Endothelial cell of umbilical vein (primary cell): ENCODE measurements around the gene SNRPN. TPM values are rescaled to one million over a fixed set of nuclear protein-coding genes. Genes with fewer than 3 reads are reported as not detected.
"Not testable (repeated sequence)": the region's sequence is repeated elsewhere in the genome, so short reads cannot be mapped to it uniquely, and the experiment has no call there.

Experiments
- BruUV-seq: library from RNA; stranded (reverse); fragments of 400-500 nt; replicated peaks from 2 replicates; lab custom pipeline; 2021; lab: Mats Ljungman, UMichigan
- CTCF ChIA-PET: fragments of 300-600, 350-600 bp; sonication (Branson Sonifier 250); formaldehyde crosslinking; loops from one replicate; lab custom pipeline; 2021; ENCODE audit warnings: antibody characterized with exemption, inconsistent platforms; lab: Charles Lee
- POLR2A ChIA-PET: fragments of 300-600, 350-600 bp; sonication (Branson Sonifier 250); formaldehyde crosslinking; loops from one replicate; lab custom pipeline; 2021; ENCODE audit warnings: antibody characterized with exemption, inconsistent platforms; lab: Charles Lee
- DNase-seq: peaks from one replicate; pipeline ENCODE4 v3.0.0-alpha.2; 2011; ENCODE audit warnings: low read depth, low spot score
- FAIRE-seq: peaks from 2 replicates; lab custom pipeline; 2011; peaks lifted over from hg19 to GRCh38; lab: Jason Lieb, UNC
- H2AFZ ChIP-seq: 2 replicates; pipeline ENCODE4 v1.6.0; 2012; ENCODE audit warnings: low read depth, low read length, control low read depth, inconsistent platforms
- H3K27ac ChIP-seq: 2 replicates; pipeline ENCODE4 v1.5.1; 2011; ENCODE audit warnings: low read depth, mild to moderate bottlenecking, control low read depth, low read length, moderate library complexity; ENCODE audit not compliant: insufficient read depth
- H3K27me3 ChIP-seq, 2 experiments: 2 replicates each; pipeline versions ENCODE4 v1.6.0 to v1.6.1; 2011; ENCODE audit warnings: low read length in 2 of 2, mixed read lengths in 1 of 2; ENCODE audit not compliant: control insufficient read depth in 2 of 2, insufficient read depth in 2 of 2
- H3K36me3 ChIP-seq, 2 experiments: 2 replicates in 1 of 2; 3 replicates in 1 of 2; pipeline ENCODE4 v1.5.1; 2011; ENCODE audit warnings: low read length in 2 of 2, mild to moderate bottlenecking in 1 of 2, moderate library complexity in 1 of 2; ENCODE audit not compliant: control insufficient read depth in 2 of 2, insufficient read depth in 2 of 2; ENCODE audit errors: extremely low read depth in 1 of 2
- H3K4me1 ChIP-seq: 3 replicates; pipeline ENCODE4 v1.5.1; 2011; ENCODE audit warnings: mild to moderate bottlenecking, low read length; ENCODE audit not compliant: control insufficient read depth, insufficient read depth; ENCODE audit errors: extremely low read depth
- H3K4me2 ChIP-seq: 2 replicates; pipeline ENCODE4 v1.6.1; 2011; ENCODE audit warnings: low read length, control low read depth, mixed read lengths; ENCODE audit not compliant: insufficient read depth
- H3K4me3 ChIP-seq, 3 experiments: fragments of 200-600 bp in 1 of 3; sonication (generic), shearing (Covaris generic) in 1 of 3; replicated peaks in 1 of 3; 2 replicates each; pipeline ENCODE4 v1.5.1; 2011 to 2016; ENCODE audit warnings: control low read depth in 3 of 3, low read length in 3 of 3, mild to moderate bottlenecking in 2 of 3, inconsistent platforms in 1 of 3, low read depth in 1 of 3, moderate library complexity in 1 of 3; ENCODE audit not compliant: insufficient read depth in 1 of 3
- H3K79me2 ChIP-seq: 2 replicates; pipeline ENCODE4 v1.6.0; 2012; ENCODE audit warnings: low read length, inconsistent platforms; ENCODE audit not compliant: control insufficient read depth, insufficient read depth
- H3K9ac ChIP-seq: replicated peaks from 2 replicates; pipeline ENCODE3; 2011; ENCODE audit warnings: low read length, control low read depth; ENCODE audit not compliant: insufficient read depth; ENCODE audit errors: extremely low read depth
- H3K9me1 ChIP-seq: replicated peaks from 3 replicates; pipeline ENCODE4 v1.6.0; 2011; ENCODE audit warnings: mild to moderate bottlenecking, low read length; ENCODE audit not compliant: control insufficient read depth, insufficient read depth; ENCODE audit errors: extremely low read depth
- H3K9me3 ChIP-seq: replicated peaks from 2 replicates; pipeline ENCODE4 v1.5.1; 2012; ENCODE audit warnings: low read length, inconsistent platforms; ENCODE audit not compliant: control insufficient read depth, insufficient read depth
- H4K20me1 ChIP-seq: replicated peaks from 2 replicates; pipeline ENCODE3; 2011; ENCODE audit warnings: mild to moderate bottlenecking, low read length; ENCODE audit not compliant: control insufficient read depth, insufficient read depth; ENCODE audit errors: extremely low read depth
- EZH2 ChIP-seq: IDR thresholded peaks from 2 replicates; pipeline ENCODE4 v1.6.1; 2012; ENCODE audit warnings: borderline replicate concordance, low read depth, mild to moderate bottlenecking, moderate library complexity, low read length, inconsistent platforms; ENCODE audit not compliant: severe bottlenecking
- FOS ChIP-seq: IDR thresholded peaks from 2 replicates; pipeline ENCODE4 v1.6.1; 2011; ENCODE audit warnings: mild to moderate bottlenecking, low read length, moderate library complexity, borderline replicate concordance; ENCODE audit not compliant: insufficient read depth
- GATA2 ChIP-seq: IDR thresholded peaks from 2 replicates; pipeline ENCODE4 v1.7.0; 2011; ENCODE audit warnings: low read depth, mild to moderate bottlenecking, moderate library complexity, mixed read lengths, low read length; ENCODE audit not compliant: insufficient read length, insufficient read depth
- JUN ChIP-seq: IDR thresholded peaks from 2 replicates; pipeline ENCODE4 v1.6.1; 2011; ENCODE audit warnings: borderline replicate concordance, low read depth; ENCODE audit not compliant: insufficient read length, insufficient read depth
- MYC ChIP-seq: IDR thresholded peaks from one replicate; pipeline ENCODE4 v1.6.1; 2011; ENCODE audit warnings: mild to moderate bottlenecking, low read depth, low read length
- POLR2A ChIP-seq: IDR thresholded peaks from 2 replicates; pipeline ENCODE4 v1.6.1; 2012; ENCODE audit warnings: low read depth, mild to moderate bottlenecking, control low read depth, low read length
- POLR2AphosphoS5 ChIP-seq: IDR thresholded peaks from 2 replicates; pipeline ENCODE4 v1.6.1; 2012; ENCODE audit warnings: low read depth, mild to moderate bottlenecking, control low read depth, low read length, moderate library complexity; ENCODE audit not compliant: insufficient read depth
- dilution Hi-C: fragments of 300-500 bp; cut with MboI; formaldehyde crosslinking; loops from one replicate; pipeline ENCODE4 v1.15.0; 2019; ENCODE audit warnings: low sequenced_read_pairs; ENCODE audit not compliant: extremely low pct_ligation_motif_present
- intact Hi-C: fragments of 100-400 bp; cut with micrococcal nuclease; formaldehyde crosslinking; loops from one replicate; pipeline ENCODE4 v1.10.0; 2022
- polyA plus RNA-seq, 4 experiments: library from polyadenylated mRNA; depleted of rRNA in 3 of 4; stranded (reverse) in 3 of 4; unstranded in 1 of 4; fragments of >200 nt; gene quantifications; 2 replicates each; pipeline versions ENCODE4 v1.2.1 to v1.2.3, GENCODE V29; 2011 to 2012; ENCODE audit warnings: missing spikeins in 1 of 4
- total RNA-seq: library from RNA; stranded (reverse); gene quantifications from 2 replicates; pipeline ENCODE4 v1.2.3, GENCODE V29; 2021
- TF ChIP-seq, protein P1 (sequence below), 2 donors: IDR thresholded peaks; 1 replicate in 1 of 2; 2 replicates in 1 of 2; pipeline ENCODE4 v1.5.1; 2011; ENCODE audit warnings: low read length in 2 of 2, mild to moderate bottlenecking in 2 of 2, moderate library complexity in 2 of 2, control low read depth in 1 of 2, inconsistent platforms in 1 of 2, low read depth in 1 of 2; ENCODE audit not compliant: insufficient read depth in 1 of 2; ENCODE audit errors: extremely low read depth in 1 of 2
- TF ChIP-seq, protein P2 (sequence below): IDR thresholded peaks from 2 replicates; pipeline ENCODE4 v1.6.1; 2011; ENCODE audit not compliant: insufficient read depth, insufficient read length

The SNRPN gene
- total and polyA plus RNA-seq, 2 donors (not counting 3 experiments of a cell fraction or from before 2014, with no cell fraction given), result 103 to 163 TPM

DNA sequence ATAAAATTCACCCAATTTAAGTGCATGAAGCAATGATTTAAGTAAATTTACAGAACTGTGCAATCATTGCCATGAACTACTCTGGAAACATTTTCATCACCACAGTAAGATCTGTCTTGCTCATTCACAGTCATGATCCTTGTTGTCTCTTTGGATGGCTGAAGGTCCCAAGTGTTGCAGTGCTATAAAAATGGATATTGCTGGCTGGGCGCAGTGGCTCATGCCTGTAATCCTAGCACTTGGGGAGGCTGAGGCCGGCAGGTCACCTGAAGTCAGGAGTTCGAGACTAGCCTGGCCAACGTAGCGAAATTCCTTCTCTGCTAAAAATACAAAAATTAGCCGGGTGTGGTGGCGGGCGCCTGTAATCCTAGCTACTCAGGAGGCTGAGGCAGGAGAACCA is 17.0 kb downstream of the SNRPN start:
- H2AFZ ChIP-seq, result no peak overlapping the region
- no TSS peak for BruUV-seq
- H3K36me3 ChIP-seq, result peaks cover 1 to 5% of the 10 kb centered on the region in 2 experiments
- dilution Hi-C loops, result no loop called here
- H3K9me3 ChIP-seq, result no peaks in the 10 kb centered on the region
- no peaks in the 10 kb centered on the region for H3K4me1 ChIP-seq
- no peak overlapping the region for H3K9ac ChIP-seq
- DNase-seq (no peak), FAIRE-seq (no peak)
- no peaks in the 10 kb centered on the region for H3K27me3 ChIP-seq
- no peak overlapping the region for H3K4me3 ChIP-seq
- H3K9me1 ChIP-seq, result no peaks in the 10 kb centered on the region
- no peak for TF ChIP-seq EZH2
- TF ChIP-seq GATA2, result no peak
- TF ChIP-seq, protein P1, sequence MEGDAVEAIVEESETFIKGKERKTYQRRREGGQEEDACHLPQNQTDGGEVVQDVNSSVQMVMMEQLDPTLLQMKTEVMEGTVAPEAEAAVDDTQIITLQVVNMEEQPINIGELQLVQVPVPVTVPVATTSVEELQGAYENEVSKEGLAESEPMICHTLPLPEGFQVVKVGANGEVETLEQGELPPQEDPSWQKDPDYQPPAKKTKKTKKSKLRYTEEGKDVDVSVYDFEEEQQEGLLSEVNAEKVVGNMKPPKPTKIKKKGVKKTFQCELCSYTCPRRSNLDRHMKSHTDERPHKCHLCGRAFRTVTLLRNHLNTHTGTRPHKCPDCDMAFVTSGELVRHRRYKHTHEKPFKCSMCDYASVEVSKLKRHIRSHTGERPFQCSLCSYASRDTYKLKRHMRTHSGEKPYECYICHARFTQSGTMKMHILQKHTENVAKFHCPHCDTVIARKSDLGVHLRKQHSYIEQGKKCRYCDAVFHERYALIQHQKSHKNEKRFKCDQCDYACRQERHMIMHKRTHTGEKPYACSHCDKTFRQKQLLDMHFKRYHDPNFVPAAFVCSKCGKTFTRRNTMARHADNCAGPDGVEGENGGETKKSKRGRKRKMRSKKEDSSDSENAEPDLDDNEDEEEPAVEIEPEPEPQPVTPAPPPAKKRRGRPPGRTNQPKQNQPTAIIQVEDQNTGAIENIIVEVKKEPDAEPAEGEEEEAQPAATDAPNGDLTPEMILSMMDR (IDR thresholded peaks at IDR 0.05; ENCODE audit: extremely low read depth in 1 of 2, insufficient read depth in 1 of 2, low read depth in 1 of 2, low read length in 2 of 2), result no peak
- TF ChIP-seq POLR2AphosphoS5, result no peak
- TF ChIP-seq, protein P2, sequence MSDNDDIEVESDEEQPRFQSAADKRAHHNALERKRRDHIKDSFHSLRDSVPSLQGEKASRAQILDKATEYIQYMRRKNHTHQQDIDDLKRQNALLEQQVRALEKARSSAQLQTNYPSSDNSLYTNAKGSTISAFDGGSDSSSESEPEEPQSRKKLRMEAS, result no peak
- TF ChIP-seq JUN, result no peak
- TF ChIP-seq FOS, result no peak
- no peak for TF ChIP-seq MYC
- TF ChIP-seq POLR2A, result no peak
- H3K4me2 ChIP-seq, result no peak overlapping the region
- H4K20me1 ChIP-seq, result no peaks in the 10 kb centered on the region
- intact Hi-C loops, result no loop called here
- CTCF ChIA-PET, result no interaction called here
- H3K79me2 ChIP-seq, result no peaks in the 10 kb centered on the region
- POLR2A ChIA-PET, result no interaction called here
- H3K27ac ChIP-seq, result no peak overlapping the region

DNA sequence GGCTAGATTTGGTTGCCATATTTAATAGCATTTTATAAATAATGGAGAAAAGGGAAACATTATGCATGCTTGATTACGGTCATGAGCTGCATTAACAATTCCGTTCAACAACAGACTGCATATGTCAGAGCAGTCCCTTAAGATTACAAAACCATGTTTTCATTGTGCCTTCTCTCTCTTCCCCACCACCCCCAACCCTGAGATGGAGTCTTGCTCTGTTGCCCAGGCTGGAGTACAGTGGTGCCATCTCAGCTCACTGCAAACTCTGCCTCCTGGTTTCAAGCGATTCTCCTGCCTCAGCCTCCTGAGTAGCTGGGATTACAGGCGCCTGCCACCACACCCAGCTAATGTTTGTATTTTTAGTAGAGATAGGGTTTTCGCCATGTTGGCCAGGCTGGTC is 17.9 kb downstream of the SNRPN start:
- H3K27ac ChIP-seq, CTCF ChIA-PET, DNase-seq, BruUV-seq, H3K36me3 ChIP-seq, POLR2A ChIA-PET, dilution Hi-C loops, FAIRE-seq, H3K9me1 ChIP-seq, H3K79me2 ChIP-seq, H3K9ac ChIP-seq, intact Hi-C loops, H3K4me1 ChIP-seq, H3K4me2 ChIP-seq, H3K4me3 ChIP-seq, H3K9me3 ChIP-seq, H2AFZ ChIP-seq, H4K20me1 ChIP-seq, H3K27me3 ChIP-seq: not testable (repeated sequence)
